ENCODE measurements around the gene CIZ1. TPM values are rescaled to one million over a fixed set of nuclear protein-coding genes. Genes with fewer than 3 reads are reported as not detected.

Gene CIZ1
- total and polyA plus RNA-seq, 2 of the 13 experiments (the other 11 are each of a cell fraction or from before 2014, with no cell fraction given), result 30.6 to 50.3 TPM

GRCh38 chr9:128117613-128118471 is 73.5 kb downstream of the CIZ1 start (continued):
- TF ChIP-seq, protein P1, sequence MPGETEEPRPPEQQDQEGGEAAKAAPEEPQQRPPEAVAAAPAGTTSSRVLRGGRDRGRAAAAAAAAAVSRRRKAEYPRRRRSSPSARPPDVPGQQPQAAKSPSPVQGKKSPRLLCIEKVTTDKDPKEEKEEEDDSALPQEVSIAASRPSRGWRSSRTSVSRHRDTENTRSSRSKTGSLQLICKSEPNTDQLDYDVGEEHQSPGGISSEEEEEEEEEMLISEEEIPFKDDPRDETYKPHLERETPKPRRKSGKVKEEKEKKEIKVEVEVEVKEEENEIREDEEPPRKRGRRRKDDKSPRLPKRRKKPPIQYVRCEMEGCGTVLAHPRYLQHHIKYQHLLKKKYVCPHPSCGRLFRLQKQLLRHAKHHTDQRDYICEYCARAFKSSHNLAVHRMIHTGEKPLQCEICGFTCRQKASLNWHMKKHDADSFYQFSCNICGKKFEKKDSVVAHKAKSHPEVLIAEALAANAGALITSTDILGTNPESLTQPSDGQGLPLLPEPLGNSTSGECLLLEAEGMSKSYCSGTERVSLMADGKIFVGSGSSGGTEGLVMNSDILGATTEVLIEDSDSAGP (CRISPR knock-in tag; IDR thresholded peaks at IDR 0.05; ENCODE audit: borderline replicate concordance), result peak; percentile 86
- TF ChIP-seq, protein P2, sequence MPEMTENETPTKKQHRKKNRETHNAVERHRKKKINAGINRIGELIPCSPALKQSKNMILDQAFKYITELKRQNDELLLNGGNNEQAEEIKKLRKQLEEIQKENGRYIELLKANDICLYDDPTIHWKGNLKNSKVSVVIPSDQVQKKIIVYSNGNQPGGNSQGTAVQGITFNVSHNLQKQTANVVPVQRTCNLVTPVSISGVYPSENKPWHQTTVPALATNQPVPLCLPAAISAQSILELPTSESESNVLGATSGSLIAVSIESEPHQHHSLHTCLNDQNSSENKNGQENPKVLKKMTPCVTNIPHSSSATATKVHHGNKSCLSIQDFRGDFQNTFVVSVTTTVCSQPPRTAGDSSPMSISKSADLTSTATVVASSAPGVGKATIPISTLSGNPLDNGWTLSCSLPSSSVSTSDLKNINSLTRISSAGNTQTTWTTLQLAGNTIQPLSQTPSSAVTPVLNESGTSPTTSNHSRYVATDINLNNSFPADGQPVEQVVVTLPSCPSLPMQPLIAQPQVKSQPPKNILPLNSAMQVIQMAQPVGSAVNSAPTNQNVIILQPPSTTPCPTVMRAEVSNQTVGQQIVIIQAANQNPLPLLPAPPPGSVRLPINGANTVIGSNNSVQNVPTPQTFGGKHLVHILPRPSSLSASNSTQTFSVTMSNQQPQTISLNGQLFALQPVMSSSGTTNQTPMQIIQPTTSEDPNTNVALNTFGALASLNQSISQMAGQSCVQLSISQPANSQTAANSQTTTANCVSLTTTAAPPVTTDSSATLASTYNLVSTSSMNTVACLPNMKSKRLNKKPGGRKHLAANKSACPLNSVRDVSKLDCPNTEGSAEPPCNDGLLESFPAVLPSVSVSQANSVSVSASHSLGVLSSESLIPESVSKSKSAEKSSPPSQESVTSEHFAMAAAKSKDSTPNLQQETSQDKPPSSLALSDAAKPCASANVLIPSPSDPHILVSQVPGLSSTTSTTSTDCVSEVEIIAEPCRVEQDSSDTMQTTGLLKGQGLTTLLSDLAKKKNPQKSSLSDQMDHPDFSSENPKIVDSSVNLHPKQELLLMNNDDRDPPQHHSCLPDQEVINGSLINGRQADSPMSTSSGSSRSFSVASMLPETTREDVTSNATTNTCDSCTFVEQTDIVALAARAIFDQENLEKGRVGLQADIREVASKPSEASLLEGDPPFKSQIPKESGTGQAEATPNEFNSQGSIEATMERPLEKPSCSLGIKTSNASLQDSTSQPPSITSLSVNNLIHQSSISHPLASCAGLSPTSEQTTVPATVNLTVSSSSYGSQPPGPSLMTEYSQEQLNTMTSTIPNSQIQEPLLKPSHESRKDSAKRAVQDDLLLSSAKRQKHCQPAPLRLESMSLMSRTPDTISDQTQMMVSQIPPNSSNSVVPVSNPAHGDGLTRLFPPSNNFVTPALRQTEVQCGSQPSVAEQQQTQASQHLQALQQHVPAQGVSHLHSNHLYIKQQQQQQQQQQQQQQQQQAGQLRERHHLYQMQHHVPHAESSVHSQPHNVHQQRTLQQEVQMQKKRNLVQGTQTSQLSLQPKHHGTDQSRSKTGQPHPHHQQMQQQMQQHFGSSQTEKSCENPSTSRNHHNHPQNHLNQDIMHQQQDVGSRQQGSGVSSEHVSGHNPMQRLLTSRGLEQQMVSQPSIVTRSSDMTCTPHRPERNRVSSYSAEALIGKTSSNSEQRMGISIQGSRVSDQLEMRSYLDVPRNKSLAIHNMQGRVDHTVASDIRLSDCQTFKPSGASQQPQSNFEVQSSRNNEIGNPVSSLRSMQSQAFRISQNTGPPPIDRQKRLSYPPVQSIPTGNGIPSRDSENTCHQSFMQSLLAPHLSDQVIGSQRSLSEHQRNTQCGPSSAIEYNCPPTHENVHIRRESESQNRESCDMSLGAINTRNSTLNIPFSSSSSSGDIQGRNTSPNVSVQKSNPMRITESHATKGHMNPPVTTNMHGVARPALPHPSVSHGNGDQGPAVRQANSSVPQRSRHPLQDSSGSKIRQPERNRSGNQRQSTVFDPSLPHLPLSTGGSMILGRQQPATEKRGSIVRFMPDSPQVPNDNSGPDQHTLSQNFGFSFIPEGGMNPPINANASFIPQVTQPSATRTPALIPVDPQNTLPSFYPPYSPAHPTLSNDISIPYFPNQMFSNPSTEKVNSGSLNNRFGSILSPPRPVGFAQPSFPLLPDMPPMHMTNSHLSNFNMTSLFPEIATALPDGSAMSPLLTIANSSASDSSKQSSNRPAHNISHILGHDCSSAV (CRISPR knock-in tag; IDR thresholded peaks at IDR 0.05; ENCODE audit: borderline replicate concordance), result no peak
- TF ChIP-seq ETV6 (CRISPR knock-in tag; conservative IDR thresholded peaks at IDR 0.05) (no peak), SYNCRIP (IDR thresholded peaks at IDR 0.05; ENCODE audit: insufficient read depth, low read depth, low read length) (no peak), TBX3 (IDR thresholded peaks at IDR 0.05; ENCODE audit: borderline replicate concordance) (no peak), MIER3 (CRISPR knock-in tag; IDR thresholded peaks at IDR 0.05; ENCODE audit: borderline replicate concordance) (peak; percentile 73), SIN3A (IDR thresholded peaks at IDR 0.05; ENCODE audit: borderline replicate concordance, low read depth, low read length) (no peak), REPIN1 (CRISPR knock-in tag; IDR thresholded peaks at IDR 0.05; ENCODE audit: borderline replicate concordance, low read depth) (peak; percentile 88; the same call in 1 of the 2 replicates), KMT2B (CRISPR knock-in tag; IDR thresholded peaks at IDR 0.05) (no peak)
- TF ChIP-seq, protein P3, sequence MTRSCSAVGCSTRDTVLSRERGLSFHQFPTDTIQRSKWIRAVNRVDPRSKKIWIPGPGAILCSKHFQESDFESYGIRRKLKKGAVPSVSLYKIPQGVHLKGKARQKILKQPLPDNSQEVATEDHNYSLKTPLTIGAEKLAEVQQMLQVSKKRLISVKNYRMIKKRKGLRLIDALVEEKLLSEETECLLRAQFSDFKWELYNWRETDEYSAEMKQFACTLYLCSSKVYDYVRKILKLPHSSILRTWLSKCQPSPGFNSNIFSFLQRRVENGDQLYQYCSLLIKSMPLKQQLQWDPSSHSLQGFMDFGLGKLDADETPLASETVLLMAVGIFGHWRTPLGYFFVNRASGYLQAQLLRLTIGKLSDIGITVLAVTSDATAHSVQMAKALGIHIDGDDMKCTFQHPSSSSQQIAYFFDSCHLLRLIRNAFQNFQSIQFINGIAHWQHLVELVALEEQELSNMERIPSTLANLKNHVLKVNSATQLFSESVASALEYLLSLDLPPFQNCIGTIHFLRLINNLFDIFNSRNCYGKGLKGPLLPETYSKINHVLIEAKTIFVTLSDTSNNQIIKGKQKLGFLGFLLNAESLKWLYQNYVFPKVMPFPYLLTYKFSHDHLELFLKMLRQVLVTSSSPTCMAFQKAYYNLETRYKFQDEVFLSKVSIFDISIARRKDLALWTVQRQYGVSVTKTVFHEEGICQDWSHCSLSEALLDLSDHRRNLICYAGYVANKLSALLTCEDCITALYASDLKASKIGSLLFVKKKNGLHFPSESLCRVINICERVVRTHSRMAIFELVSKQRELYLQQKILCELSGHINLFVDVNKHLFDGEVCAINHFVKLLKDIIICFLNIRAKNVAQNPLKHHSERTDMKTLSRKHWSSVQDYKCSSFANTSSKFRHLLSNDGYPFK (CRISPR knock-in tag; IDR thresholded peaks at IDR 0.05; ENCODE audit: borderline replicate concordance), result peak; percentile 60; the same call in 1 of the 2 replicates

All from HepG2 (cell line).